K562 (cell line): ENCODE results near the gene COL25A1. TPM values are rescaled to one million over a fixed set of nuclear protein-coding genes. Genes with fewer than 3 reads are reported as not detected.

Source experiments
- ATF4 ChIP-seq: fragments of 450-650 bp; formaldehyde crosslinking; IDR thresholded peaks from 2 replicates; pipeline ENCODE4 v1.4.0; 2022; ENCODE audit warnings: mild to moderate bottlenecking, moderate library complexity
- BDP1 ChIP-seq: IDR thresholded peaks from 3 replicates; pipeline ENCODE4 v1.6.1; 2011; ENCODE audit not compliant: insufficient read length, insufficient read depth
- CBFA2T2 ChIP-seq: fragments of 450-650 bp; conservative IDR thresholded peaks from 2 replicates; pipeline ENCODE4 v1.6.1; 2017; ENCODE audit warnings: mild to moderate bottlenecking
- CBX1 ChIP-seq: sonication (generic); IDR thresholded peaks from 2 replicates; pipeline ENCODE4 v1.6.1; 2016; ENCODE audit warnings: antibody characterized with exemption, low read depth, mild to moderate bottlenecking
- HMGN3 ChIP-seq: IDR thresholded peaks from 2 replicates; pipeline ENCODE4 v1.6.1; 2011; ENCODE audit warnings: borderline replicate concordance, low read depth, mild to moderate bottlenecking, mixed read lengths, low read length; ENCODE audit not compliant: insufficient read length; ENCODE audit errors: extremely low read depth
- HSF4 ChIP-seq: fragments of 250-450 bp; sonication (Bioruptor Pico); IDR thresholded peaks from 2 replicates; pipeline ENCODE4 v2.1.2; 2022; ENCODE audit warnings: mild to moderate bottlenecking, moderate library complexity, borderline replicate concordance
- NFIC ChIP-seq: fragments of 450-650 bp; IDR thresholded peaks from 2 replicates; pipeline ENCODE4 v1.6.1; 2017; ENCODE audit warnings: mild to moderate bottlenecking, inconsistent platforms
- NR3C1 ChIP-seq: sonication (generic); formaldehyde crosslinking; IDR thresholded peaks from 2 replicates; pipeline ENCODE4 v1.8.1; 2022; ENCODE audit warnings: missing genetic modification reagents
- NUFIP1 ChIP-seq: fragments of 450-650 bp; IDR thresholded peaks from 2 replicates; pipeline ENCODE4 v1.6.1; 2018; ENCODE audit not compliant: partially characterized antibody
- PCBP1 ChIP-seq: fragments of 200-400 bp; formaldehyde crosslinking; IDR thresholded peaks from 2 replicates; pipeline ENCODE4 v1.6.1; 2018; ENCODE audit warnings: mild to moderate bottlenecking, low read depth, low read length; ENCODE audit not compliant: poor library complexity, severe bottlenecking
- TOE1 ChIP-seq, 2 experiments: fragments of 450-650 bp in 1 of 2; sonication (generic) in 1 of 2; formaldehyde crosslinking in 1 of 2; IDR thresholded peaks; 2 replicates each; pipeline versions ENCODE4 v1.7.1 to v1.8.0; 2016 to 2022; ENCODE audit warnings: borderline replicate concordance in 2 of 2, mild to moderate bottlenecking in 2 of 2, antibody characterized with exemption in 1 of 2, inconsistent platforms in 1 of 2, low read depth in 1 of 2, missing genetic modification reagents in 1 of 2, moderate library complexity in 1 of 2
- ZHX1 ChIP-seq: fragments of 150-350 bp; conservative IDR thresholded peaks from 2 replicates; pipeline ENCODE4 v1.6.1; 2014; ENCODE audit warnings: low read length
- ZNF174 ChIP-seq: fragments of 250-450 bp; sonication (Bioruptor Pico); IDR thresholded peaks from 2 replicates; pipeline ENCODE4 v1.4.0; 2020; ENCODE audit warnings: mild to moderate bottlenecking
- ZNF282 ChIP-seq: sonication (generic); formaldehyde crosslinking; IDR thresholded peaks from 2 replicates; pipeline ENCODE4 v1.8.1; 2023; ENCODE audit warnings: missing genetic modification reagents
- ZNF354B ChIP-seq: fragments of 250-450 bp; sonication (Bioruptor Pico); IDR thresholded peaks from 2 replicates; pipeline ENCODE4 v1.4.0; 2020
- polyA plus RNA-seq, 8 experiments: library from polyadenylated mRNA; depleted of rRNA in 4 of 8; stranded (reverse) in 5 of 8; unstranded in 3 of 8; fragments of >200 nt; fragmentation: Nextera tagmentation in 2 of 8; fragmentation: Illumina TruSeq in 1 of 8; extraction: Ambion mirVana in 2 of 8; extraction: Trizol in 1 of 8; gene quantifications; 2 replicates each; pipeline versions ENCODE4 v1.2.1 to v1.2.3, GENCODE V29; 2011 to 2014; ENCODE audit warnings: inconsistent platforms in 1 of 8, missing spikeins in 1 of 8
- total RNA-seq, 7 experiments: library from RNA; depleted of rRNA in 6 of 7; stranded (reverse); fragments of >200 nt in 6 of 7; fragmentation: Illumina TruSeq in 2 of 7; extraction: Trizol in 2 of 7; gene quantifications; 2 replicates each; pipeline versions ENCODE4 v1.2.1 to v1.2.3, GENCODE V29; 2011 to 2021; ENCODE audit warnings: low replicate concordance in 1 of 7
- TF ChIP-seq, protein P1 (sequence below): sonication (generic); formaldehyde crosslinking; IDR thresholded peaks from 2 replicates; pipeline ENCODE4 v1.8.1; 2023; ENCODE audit warnings: mild to moderate bottlenecking, missing genetic modification reagents
- TF ChIP-seq, protein P2 (sequence below): sonication (generic); IDR thresholded peaks from 2 replicates; pipeline ENCODE4 v1.6.1; 2016
- TF ChIP-seq, protein P3 (sequence below): fragments of 450-650 bp; IDR thresholded peaks from 2 replicates; pipeline ENCODE4 v1.6.1; 2018; ENCODE audit not compliant: partially characterized antibody

COL25A1 gene
- total and polyA plus RNA-seq, 9 of the 15 experiments (the other 6 are each of a cell fraction or from before 2014, with no cell fraction given): 0.03 to 0.62 (median 0.27) TPM

DNA sequence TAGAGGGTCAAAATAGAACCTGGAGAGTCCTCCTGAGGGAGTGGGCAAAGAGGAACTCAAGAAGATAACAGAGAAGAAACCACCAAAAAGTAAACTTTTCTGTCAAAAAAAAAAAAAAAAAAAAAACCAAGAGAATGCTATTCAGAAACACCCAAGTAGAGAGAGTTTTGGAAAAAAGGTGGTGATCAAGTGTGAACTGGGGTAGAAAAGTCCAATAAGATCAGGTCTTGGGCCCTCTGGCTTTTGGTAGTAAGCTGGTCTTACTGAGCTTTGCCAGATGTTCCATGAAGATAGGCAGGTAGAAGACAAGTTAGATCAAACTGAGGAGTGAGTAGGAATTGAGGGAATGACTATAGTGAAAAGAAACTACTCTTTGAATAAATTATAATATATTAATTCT, 167.5 kb downstream of the COL25A1 start (continued):
- no peak for TF ChIP-seq ATF4 (CRISPR knock-in tag)
- no peak for TF ChIP-seq HSF4 (CRISPR knock-in tag)
- TF ChIP-seq ZHX1: no peak
- TF ChIP-seq, protein P1, sequence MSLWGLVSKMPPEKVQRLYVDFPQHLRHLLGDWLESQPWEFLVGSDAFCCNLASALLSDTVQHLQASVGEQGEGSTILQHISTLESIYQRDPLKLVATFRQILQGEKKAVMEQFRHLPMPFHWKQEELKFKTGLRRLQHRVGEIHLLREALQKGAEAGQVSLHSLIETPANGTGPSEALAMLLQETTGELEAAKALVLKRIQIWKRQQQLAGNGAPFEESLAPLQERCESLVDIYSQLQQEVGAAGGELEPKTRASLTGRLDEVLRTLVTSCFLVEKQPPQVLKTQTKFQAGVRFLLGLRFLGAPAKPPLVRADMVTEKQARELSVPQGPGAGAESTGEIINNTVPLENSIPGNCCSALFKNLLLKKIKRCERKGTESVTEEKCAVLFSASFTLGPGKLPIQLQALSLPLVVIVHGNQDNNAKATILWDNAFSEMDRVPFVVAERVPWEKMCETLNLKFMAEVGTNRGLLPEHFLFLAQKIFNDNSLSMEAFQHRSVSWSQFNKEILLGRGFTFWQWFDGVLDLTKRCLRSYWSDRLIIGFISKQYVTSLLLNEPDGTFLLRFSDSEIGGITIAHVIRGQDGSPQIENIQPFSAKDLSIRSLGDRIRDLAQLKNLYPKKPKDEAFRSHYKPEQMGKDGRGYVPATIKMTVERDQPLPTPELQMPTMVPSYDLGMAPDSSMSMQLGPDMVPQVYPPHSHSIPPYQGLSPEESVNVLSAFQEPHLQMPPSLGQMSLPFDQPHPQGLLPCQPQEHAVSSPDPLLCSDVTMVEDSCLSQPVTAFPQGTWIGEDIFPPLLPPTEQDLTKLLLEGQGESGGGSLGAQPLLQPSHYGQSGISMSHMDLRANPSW (CRISPR knock-in tag): no peak
- no peak for TF ChIP-seq PCBP1
- TF ChIP-seq NR3C1 (CRISPR knock-in tag): no peak
- TF ChIP-seq CBFA2T2: 0 out of 2 replicates have a peak, but pooled peaks have one; percentile 23
- TF ChIP-seq NFIC: no peak
- no peak for TF ChIP-seq ZNF174 (CRISPR knock-in tag)
- TF ChIP-seq, protein P2, sequence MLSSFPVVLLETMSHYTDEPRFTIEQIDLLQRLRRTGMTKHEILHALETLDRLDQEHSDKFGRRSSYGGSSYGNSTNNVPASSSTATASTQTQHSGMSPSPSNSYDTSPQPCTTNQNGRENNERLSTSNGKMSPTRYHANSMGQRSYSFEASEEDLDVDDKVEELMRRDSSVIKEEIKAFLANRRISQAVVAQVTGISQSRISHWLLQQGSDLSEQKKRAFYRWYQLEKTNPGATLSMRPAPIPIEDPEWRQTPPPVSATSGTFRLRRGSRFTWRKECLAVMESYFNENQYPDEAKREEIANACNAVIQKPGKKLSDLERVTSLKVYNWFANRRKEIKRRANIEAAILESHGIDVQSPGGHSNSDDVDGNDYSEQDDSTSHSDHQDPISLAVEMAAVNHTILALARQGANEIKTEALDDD: peak; percentile 63
- TF ChIP-seq ZNF282 (CRISPR knock-in tag): no peak
- no peak for TF ChIP-seq TOE1 (IDR thresholded peaks at IDR 0.05; ENCODE audit: borderline replicate concordance)
- TF ChIP-seq TOE1 (CRISPR knock-in tag; IDR thresholded peaks at IDR 0.05; ENCODE audit: borderline replicate concordance, low read depth): no peak
- TF ChIP-seq, protein P3, sequence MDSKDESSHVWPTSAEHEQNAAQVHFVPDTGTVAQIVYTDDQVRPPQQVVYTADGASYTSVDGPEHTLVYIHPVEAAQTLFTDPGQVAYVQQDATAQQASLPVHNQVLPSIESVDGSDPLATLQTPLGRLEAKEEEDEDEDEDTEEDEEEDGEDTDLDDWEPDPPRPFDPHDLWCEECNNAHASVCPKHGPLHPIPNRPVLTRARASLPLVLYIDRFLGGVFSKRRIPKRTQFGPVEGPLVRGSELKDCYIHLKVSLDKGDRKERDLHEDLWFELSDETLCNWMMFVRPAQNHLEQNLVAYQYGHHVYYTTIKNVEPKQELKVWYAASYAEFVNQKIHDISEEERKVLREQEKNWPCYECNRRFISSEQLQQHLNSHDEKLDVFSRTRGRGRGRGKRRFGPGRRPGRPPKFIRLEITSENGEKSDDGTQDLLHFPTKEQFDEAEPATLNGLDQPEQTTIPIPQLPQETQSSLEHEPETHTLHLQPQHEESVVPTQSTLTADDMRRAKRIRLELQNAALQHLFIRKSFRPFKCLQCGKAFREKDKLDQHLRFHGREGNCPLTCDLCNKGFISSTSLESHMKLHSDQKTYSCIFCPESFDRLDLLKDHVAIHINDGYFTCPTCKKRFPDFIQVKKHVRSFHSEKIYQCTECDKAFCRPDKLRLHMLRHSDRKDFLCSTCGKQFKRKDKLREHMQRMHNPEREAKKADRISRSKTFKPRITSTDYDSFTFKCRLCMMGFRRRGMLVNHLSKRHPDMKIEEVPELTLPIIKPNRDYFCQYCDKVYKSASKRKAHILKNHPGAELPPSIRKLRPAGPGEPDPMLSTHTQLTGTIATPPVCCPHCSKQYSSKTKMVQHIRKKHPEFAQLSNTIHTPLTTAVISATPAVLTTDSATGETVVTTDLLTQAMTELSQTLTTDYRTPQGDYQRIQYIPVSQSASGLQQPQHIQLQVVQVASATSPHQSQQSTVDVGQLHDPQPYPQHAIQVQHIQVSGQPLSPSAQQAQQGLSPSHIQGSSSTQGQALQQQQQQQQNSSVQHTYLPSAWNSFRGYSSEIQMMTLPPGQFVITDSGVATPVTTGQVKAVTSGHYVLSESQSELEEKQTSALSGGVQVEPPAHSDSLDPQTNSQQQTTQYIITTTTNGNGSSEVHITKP: peak; percentile 89
- no peak for TF ChIP-seq ZNF354B (CRISPR knock-in tag)
- no peak for TF ChIP-seq BDP1
- TF ChIP-seq NUFIP1: no peak
- TF ChIP-seq CBX1: no peak
- TF ChIP-seq HMGN3: no peak
